ENCODE data around the gene MASP2.

DNA sequence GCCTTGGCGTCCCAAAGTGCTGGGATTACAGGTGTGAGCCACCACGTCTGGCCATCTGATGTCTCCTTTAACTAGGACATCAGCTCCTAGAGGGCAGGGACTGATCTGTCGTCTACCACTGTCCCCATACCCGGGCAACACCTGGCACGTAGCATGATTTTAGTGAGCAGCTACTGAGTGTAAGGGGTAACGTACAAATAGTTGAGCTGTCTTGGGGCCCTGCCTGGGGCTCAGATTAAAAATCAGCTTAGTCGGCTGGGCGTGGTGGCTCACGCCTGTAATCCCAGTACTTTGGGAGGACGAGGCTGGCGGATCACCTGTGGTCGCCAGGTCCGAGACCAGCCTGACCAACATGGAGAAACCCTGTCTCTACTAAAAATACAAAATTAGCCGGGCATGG, 11.0 kb upstream of the MASP2 start:
- TF ChIP-seq, protein P1, sequence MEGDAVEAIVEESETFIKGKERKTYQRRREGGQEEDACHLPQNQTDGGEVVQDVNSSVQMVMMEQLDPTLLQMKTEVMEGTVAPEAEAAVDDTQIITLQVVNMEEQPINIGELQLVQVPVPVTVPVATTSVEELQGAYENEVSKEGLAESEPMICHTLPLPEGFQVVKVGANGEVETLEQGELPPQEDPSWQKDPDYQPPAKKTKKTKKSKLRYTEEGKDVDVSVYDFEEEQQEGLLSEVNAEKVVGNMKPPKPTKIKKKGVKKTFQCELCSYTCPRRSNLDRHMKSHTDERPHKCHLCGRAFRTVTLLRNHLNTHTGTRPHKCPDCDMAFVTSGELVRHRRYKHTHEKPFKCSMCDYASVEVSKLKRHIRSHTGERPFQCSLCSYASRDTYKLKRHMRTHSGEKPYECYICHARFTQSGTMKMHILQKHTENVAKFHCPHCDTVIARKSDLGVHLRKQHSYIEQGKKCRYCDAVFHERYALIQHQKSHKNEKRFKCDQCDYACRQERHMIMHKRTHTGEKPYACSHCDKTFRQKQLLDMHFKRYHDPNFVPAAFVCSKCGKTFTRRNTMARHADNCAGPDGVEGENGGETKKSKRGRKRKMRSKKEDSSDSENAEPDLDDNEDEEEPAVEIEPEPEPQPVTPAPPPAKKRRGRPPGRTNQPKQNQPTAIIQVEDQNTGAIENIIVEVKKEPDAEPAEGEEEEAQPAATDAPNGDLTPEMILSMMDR (IDR thresholded peaks at IDR 0.05; ENCODE audit: low read depth, low read length) = no peak
- TF ChIP-seq POLR2A (IDR thresholded peaks at IDR 0.05; ENCODE audit: extremely low read depth, insufficient read length) = no peak
- TF ChIP-seq, protein P2, sequence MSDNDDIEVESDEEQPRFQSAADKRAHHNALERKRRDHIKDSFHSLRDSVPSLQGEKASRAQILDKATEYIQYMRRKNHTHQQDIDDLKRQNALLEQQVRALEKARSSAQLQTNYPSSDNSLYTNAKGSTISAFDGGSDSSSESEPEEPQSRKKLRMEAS (IDR thresholded peaks at IDR 0.05; ENCODE audit: low read depth, low read length) = no peak
- no peak for TF ChIP-seq MYC (IDR thresholded peaks at IDR 0.05; ENCODE audit: low read depth, low read length)
